ENCODE results near the gene CAMSAP2.

GRCh38 chr1:200784576-200784975 is 45.9 kb downstream of the CAMSAP2 start:
- TF ChIP-seq ZNF513 (tag by site-specific recombination; IDR thresholded peaks at IDR 0.05): no peak
- TF ChIP-seq YY1 (tag by site-specific recombination; IDR thresholded peaks at IDR 0.05): no peak
